GM18861 (cell line): ENCODE data around the gene TMCO4.
A peak's percentile ranks its signal among the peaks of the same experiment; 100 is the strongest.

Experiments used
- ATAC-seq: cut with Tn5 transposase; IDR thresholded peaks from one replicate; pipeline ENCODE4 v1.9.1; 2021; ENCODE audit not compliant: unreplicated experiment

The TMCO4 gene

GRCh38 chr1:19723874-19724273 is 75.8 kb downstream of the TMCO4 start:
- ATAC-seq, result no peak

- no peak for ATAC-seq
Measured at GRCh38 chr1:19720973-19721372, 78.7 kb downstream of the TMCO4 start.

DNA sequence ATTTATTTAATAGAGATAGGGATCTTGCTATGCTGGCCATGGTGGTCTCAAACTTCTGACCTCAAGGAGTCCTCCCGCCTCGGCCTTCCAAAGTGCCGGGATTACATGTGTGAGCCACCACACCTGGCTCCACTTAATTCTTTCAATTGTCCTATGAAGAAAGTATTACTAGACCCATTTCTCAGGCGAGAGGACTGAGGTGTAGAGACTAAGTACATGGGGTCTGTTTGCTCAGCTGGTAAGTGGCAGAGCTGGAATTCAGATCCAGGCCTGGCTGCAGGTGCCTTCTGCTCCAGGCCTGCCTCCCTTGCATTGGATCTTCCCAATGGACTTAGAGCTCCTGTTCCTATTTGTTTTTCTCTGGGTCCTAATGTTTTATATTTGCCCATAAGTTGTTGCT is 79.5 kb downstream of the TMCO4 start:
- no peak for ATAC-seq

DNA sequence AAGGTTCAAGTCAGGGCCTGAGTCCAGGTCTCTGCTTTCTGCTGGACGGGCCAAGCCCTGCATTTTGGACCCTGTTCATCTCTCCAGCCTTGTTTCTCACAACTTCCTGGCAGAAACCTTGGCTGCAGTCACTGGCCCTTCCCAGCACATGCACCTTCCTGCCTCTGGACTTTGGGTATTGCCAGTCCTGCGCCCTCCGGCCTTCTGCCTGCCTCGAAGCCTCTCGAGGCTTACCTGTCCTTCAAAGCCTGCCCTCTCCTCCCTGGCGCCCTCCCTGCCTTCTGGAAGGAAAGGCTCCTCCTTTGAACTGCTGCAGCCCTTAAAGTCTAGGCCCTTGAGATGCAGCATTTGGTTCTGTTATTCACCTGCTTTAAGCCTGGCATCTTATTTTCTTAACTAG is 82.2 kb downstream of the TMCO4 start:
- no peak for ATAC-seq

DNA sequence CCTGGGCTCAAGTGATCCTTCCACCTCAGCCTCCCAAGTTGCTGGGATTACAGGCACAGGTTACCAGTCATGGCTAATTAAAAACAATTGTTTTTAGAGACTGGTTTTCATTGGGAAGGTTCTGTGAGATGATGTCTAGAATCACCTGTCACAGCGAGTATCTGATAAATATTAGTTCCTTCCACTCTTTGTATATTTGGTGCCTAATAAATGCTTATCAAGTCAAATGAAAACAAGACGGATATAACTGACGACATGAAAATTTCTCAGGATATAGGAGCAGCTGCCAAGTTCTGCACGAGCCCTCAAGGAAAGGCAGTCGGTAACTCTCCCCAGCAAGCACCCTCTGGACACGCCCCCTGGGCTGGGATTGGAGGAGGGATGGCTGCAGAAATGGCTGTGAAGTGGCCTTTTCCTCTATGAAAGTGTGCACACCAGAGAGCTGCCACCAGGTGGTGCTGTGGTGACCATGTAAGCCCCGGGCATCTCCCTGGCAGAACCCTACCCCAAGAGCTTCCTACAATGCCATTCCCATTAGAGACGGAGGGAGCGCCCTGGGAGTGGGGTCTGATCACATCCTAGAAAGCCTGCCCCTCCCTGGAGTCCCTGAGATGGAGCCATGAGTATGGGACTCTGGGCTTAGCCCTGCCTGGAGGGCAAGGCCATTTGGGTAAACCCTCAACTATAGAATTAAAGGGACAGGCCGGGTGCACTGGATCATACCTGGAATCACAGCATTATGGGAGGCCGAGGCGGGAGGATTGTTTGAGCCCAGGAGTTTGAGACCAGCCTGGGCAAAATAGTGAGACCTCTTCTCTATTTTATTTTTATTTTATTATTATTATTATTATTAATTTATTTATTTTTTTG is 84.1 kb downstream of the TMCO4 start:
- ATAC-seq, result peak; percentile 57

DNA sequence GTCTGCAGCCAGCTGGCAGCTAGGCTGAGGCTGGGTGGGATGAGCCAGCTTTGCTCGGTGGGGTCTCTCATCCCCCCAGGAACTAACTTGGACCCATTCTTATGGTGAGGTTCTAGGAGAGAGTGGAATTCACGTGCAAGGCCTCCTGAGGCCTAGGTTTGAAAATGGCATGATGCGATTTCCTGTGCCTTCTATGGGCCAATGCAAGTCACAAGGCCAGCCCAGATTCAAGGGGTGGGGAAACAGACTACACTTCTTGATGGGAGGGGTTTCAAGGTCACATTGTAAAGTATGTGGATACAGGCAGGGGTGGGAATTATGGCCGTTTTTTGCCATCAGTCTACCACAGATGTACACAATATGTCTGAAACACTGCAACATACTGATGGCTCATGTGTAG is 86.8 kb downstream of the TMCO4 start:
- ATAC-seq, result no peak

GRCh38 chr1:19710825-19711611 is 88.7 kb downstream of the TMCO4 start:
- no peak for ATAC-seq

DNA sequence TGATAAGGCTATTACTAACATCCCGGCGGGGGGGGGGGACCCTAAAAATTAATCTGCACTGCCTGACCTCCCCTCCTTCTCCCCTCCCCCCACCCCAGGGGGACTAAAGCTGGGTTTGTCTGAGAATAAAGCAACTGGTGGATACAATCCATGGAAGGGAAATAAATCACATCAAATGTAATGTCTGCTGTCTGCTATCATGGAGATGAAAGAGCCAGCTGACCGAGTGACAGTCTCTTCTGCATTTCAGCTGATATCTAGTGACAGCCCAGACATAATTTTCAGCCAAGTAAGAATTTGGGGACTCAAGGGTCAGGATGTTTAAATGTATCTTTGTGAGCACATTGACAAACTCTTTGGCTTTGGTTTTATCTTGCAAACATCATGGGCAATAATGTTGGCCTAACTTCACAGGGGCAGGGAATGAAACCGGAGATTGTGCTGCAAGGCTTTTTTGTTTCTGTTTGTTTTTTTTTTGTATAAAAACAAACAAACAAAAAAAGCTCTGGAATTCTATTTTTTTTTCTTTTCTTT is 90.4 kb downstream of the TMCO4 start:
- ATAC-seq, result no peak

DNA sequence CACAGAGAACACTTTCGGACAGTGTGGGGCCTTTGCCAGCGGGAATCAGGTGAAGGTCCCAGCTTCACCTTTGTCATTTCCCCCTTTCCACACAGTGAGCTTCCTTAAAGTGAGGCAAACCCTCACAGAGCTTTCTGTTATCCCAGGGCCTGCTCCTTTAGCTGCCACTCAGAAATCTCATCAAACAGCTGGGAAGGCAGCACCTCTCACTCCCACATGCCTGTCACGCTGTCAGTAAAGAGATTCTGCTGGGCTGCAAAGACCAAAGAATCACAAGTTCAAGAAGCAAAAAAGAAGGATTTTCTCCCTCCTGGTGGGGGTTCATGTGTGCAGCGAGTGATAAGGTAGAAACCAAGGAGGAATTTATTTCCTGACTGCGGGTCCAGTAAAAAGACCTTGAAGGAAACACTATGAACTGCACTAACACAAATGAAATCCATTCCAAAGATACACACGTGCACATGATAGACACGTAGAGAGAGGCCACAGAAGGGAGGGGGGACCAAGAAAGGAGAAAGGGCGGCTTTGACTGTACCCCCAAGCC is 91.1 kb downstream of the TMCO4 start:
- no peak for ATAC-seq

DNA sequence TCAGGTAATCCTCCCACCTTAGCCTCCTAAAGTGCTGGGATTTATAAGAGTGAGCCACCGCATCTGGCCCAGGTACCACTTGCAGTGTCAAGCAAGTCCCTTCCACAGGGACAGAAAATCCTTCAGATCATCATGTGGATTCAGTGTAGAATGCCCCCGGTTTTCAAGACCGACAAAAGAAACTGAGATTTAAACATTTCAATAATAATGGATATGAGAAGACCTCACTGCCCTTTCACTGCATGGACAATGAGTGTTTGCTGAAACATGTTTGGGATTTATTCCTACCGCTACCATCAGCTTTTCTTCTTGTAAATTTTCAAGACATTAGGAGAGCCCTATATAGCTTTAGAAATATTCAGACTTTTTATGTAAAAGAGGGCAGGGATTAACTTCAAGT is 93.6 kb downstream of the TMCO4 start:
- no peak for ATAC-seq

DNA sequence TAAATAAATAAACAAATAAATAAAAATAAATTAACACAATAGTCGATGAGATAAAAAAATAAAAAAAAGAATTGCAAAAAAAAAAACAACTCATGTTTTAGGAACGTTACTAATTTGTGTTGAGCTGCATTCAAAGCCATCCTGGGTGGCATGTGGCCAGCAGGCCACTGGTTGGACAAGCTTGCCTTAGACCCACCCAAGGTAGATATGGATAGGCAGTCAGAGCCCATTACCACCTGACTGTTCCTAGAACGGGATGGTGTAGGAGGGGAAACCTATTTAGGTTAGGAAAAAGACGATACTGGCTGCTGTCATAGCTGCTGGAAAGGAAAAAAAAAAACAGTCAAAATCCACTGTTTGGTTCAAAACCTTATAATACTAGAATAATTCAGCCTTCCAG is 94.3 kb downstream of the TMCO4 start:
- no peak for ATAC-seq

GRCh38 chr1:19704247-19705113 is 95.2 kb downstream of the TMCO4 start:
- no peak for ATAC-seq

- ATAC-seq, result no peak
Measured at GRCh38 chr1:19703280-19703679, 96.4 kb downstream of the TMCO4 start.

- no peak for ATAC-seq
Measured at GRCh38 chr1:19700079-19700777, 99.5 kb downstream of the TMCO4 start.

DNA sequence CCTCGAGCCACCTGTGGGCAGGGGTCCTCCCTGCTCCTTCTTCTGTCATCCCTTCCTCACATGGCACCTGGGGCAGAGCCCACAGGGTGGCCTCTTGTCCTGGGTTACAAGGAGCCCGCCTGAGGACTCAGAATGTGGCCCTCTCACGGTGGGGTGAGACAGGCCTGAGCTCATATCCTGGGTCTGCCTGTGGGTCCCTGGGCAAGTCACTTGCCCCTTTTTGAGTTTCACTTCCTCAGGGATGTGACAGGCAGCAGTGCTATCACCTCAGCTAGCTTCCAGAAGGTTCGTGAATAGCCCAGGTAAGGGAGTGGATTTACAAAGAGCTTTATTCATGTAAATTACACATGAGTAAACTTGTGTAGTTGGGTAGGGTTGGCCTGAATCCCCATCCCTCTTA is 101.5 kb downstream of the TMCO4 start:
- ATAC-seq, result no peak

DNA sequence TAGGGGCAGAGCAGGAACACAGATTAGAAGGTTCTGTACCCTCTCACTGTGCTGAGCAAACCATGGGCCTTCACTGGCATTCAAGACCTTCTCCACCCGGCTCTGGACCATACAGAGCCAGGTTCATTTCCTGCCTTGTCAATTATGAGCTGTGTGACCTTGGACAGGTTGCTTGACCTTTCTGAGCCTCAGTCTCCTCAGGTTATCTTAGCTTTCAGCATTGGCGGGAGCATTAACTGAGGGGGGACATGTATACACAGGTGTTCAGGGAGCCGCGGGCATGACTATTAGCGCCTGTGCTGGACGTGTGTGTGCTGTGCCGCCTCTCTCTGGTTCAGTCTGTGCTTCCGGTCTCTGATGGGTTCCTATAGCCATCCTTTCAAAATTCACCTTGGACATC is 102.9 kb downstream of the TMCO4 start:
- ATAC-seq, result no peak

DNA sequence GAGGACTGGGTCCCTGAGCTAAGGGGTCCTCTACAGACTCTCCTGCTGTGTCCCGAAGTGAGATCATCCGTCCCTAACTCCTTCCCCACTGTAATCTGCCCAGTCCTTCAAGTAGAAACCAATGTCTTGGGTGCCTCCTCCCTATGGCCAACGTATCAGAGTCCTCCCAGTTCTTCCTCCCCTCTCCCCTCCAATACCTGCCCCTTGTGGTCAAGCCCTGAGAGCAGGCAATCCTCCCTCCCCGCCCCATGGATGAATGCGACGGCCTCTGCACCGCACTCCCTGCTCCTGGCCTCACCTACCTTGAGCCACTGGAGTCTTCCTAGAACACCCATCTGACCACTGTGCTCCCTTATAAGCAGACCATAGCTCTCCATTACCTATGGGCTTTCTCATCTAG is 103.9 kb downstream of the TMCO4 start:
- ATAC-seq, result no peak

GRCh38 chr1:19694298-19694697 is 105.4 kb downstream of the TMCO4 start:
- no peak for ATAC-seq

DNA sequence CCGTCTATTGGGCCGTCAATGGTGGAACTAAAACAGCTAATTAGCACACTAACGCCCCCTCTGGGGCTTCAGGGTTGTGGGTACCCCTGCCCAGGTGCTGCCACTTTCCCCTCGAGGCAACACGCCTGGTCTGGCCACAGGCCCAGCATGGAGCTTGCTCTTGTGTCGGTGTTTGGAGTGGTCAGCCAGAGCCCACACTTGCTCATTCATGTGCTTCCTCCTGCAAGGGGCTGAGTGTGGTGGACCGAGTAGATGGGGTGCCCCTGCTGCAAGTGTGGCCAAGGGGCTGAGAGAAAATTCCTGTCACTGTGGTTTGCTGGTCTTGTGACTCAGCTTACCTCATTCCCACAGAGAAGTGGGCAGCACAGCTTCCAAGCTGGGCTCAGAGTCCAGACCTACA is 109.4 kb downstream of the TMCO4 start:
- no peak for ATAC-seq

DNA sequence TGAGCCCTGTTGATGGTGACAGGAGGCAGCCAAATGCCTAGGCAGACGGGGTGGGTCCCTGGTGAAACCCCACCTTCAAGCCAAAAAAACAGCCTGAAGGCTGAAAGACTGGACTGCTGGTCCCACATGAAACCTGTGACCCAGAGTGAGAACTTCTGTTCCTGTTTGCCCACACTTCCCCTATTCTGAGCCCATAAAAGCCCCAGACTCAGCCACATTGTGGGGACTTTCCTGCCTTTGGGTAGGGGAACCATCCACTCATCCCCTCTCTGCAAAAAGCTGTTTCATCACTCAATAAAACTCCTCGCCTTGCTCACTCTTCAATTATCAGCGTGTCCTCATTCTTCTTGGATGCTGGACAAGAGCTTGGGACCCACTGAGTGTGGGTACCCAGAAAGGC is 109.9 kb downstream of the TMCO4 start:
- no peak for ATAC-seq
